HG03342 (cell line): ENCODE results near the gene YES1.
"Not testable (repeated sequence)": the region's sequence is repeated elsewhere in the genome, so short reads cannot be mapped to it uniquely, and the experiment has no call there.

Experiments
- ATAC-seq: cut with Tn5 transposase; IDR thresholded peaks from one replicate; pipeline ENCODE4 v1.9.1; 2021; ENCODE audit warnings: mild to moderate bottlenecking, moderate library complexity; ENCODE audit not compliant: unreplicated experiment

Gene YES1

DNA sequence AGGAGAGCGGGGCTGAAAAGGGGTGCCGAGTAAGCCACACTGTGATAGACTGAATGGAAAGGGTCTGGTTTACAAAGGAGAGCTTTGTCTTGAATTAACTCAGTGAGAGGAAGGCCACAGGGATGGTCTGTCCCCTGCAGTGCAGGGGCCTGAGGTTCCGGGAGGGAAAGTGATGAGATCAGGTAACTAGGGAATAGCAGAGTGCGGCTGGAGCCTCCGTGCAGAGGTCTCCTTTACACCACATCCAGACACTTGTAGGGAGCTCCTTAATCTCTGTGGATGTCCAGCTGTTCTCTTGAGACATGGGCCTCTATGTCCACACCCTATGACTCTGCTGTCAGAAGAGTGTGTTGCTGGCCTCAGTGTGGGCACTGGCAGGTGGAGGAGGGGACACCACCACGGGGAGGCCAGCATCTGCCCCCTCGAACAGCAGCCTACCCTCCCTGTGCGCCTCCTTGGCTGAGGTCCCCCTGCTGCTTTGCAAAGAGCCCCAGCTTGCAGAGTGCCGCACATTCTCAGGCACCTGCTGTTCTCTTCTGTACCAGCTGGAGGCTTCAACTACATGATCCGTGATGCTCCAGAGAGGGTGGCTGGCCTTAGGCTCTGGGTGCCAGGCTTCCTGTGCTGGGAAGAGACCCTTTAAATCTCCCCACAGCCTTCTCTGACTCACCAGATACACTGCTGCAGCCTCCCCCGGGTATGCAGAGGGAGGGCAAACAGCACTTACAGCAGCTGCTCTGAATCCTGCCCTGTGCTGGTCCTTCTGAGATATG lies 125.5 kb downstream of the YES1 start:
- ATAC-seq = no peak

- ATAC-seq = no peak
Measured at GRCh38 chr18:685438-685837, 126.6 kb downstream of the YES1 start.

- no peak for ATAC-seq
Measured at GRCh38 chr18:683531-683930, 128.5 kb downstream of the YES1 start.

DNA sequence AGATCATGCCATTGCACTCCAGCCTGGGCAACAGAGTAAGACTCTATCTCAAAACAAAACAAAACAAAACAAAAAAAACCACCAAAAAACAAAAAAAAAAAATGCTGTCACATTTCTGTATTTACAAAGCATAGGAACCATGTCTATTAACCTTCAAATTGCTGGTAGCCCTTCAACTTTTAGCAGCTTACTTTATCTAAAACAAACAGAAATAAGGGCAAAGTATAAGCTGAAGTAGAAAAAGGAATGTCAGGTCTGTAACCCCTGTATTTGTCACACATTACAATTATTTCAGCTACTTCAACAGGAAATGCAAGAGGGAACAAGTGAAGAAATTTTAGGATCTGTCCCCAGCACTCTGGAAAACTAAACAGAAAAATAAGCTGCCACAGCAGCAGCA lies 129.2 kb downstream of the YES1 start:
- ATAC-seq = no peak

- ATAC-seq = not testable (repeated sequence)
Measured at GRCh38 chr18:682416-682815, 129.6 kb downstream of the YES1 start.

- ATAC-seq = no peak
Measured at GRCh38 chr18:681985-682384, 130.1 kb downstream of the YES1 start.

DNA sequence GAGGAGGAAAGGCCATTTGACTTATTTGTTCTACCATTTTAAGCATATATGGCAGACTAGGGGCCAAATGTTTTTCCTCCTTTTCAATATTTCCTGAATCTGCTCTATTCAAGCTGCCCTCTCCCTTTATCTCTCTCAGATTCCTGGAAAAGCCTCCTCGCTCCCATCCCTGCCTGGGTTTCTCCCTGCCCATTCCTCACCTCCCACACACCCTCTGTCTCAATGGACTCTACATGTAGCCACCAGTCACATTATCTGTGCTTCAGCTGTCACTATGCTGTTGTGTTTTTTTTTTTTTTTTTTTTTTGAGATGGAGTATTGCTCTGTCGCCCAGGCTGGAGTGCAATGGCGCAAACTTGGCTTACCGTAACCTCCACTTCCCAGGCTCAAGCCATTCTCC lies 131.7 kb downstream of the YES1 start:
- no peak for ATAC-seq

DNA sequence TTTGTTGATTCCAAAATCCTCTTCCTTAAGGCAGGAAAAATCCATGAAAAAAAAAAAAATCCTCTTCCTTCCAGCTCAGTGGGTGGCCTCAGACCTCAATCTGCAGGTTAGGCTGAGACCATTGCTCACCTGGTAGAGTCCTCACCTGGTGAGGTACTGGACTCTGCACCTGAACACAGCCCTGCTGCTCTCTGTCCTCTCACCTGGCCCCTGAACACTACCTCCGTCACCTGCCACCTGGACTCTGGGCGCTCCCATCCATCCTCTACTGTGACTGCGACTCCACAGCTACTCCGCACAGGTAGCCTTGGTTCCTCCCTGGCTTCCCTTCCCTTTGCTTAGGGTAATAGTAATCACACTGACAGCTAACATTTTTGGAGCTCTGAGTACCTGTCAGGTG lies 132.5 kb downstream of the YES1 start:
- ATAC-seq = no peak

- no peak for ATAC-seq
Measured at GRCh38 chr18:678482-679182, 133.4 kb downstream of the YES1 start.

DNA sequence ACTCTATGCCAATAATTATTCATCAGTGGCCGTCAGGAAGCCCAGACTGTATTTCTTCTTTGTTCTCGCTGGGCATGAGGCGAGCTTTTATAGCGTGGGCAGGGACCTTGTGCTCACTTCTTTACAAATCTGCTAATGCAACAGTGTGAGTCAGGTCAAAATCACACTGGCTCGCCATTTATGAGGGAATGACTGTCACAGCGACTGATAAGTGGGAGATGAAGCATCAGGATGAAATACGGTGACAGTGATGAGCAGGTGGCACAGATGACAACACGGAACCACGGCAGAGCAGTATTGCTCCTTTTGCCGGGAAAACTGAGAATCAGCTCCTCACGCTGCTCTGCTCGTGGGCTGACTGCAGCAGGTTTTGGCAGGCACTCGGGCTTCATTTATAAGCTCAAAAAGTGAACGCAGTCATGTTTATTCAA lies 134.1 kb downstream of the YES1 start:
- no peak for ATAC-seq

DNA sequence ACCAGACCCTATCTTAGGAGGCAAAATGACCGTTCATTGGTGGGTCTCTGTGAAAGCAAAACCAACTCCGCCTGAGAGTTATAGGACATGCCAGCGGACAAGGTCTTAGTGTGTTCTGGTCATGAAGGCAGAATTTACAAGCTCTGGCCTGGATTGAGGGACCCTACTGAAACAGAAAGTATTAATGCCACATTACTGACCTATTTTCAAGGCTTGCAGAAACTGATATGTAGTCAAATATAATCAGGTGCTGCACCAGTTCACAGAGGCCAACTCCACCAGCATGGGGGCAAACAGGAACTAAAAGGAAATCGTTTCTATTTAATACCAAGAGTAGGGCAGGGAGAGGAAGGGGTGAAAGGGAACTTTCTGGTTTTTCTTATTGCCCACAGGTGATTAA lies 134.9 kb downstream of the YES1 start:
- ATAC-seq = no peak

GRCh38 chr18:676736-677135 lies 135.3 kb downstream of the YES1 start:
- no peak for ATAC-seq

DNA sequence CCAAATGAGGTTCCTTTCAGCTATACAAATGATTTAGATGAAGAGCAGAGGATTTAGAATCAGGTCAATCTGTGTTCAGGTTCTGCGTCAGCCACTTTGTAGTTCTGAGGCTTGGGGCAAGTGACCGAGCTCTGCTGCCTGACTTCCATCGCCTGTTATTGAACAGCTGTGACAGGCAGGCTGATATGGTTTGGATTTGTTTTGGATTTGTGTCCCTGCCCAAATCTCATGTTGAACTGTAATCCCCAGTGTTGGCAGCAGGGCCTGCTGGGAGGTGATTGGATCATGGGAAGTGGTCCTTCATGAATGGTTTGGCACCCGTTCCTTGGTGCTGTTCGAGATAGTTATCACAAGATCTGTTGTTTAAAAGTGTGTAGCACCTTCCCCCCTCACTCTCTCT lies 136.0 kb downstream of the YES1 start:
- ATAC-seq = no peak

DNA sequence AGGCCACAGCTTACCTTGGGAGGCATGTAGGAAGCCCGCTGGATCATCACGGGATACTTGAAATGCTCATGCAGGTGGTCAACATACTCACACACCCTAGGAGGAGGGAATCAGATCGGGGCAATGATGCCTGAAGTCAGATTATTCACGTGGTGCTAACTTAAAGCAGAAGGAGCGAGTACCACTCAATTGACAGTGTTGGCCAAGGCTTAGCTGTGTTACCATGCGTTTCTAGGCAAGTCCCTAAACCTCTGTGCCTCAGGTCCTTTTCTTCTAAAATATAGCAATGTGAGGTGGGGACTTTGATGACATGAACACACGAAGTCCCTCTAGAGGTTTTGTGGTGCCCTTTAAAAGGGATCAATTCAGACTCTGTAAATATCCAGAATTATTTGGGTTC lies 136.7 kb downstream of the YES1 start:
- no peak for ATAC-seq

DNA sequence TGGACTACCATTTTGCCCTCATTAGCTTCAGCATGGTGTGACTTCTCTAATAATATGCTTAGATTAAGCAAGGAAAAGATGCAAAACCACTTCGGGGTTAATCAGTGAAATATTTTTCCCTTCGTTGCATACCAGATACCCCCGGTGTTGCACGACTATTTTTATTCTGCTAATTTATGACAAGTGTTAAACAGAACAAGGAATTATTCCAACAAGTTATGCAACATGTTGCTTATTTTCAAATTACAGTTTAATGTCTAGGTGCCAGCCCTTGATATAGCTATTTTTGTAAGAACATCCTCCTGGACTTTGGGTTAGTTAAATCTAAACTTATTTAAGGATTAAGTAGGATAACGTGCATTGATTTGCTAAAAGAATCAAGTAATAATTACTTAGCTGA lies 138.3 kb downstream of the YES1 start:
- no peak for ATAC-seq

GRCh38 chr18:673317-673716 lies 138.7 kb downstream of the YES1 start:
- no peak for ATAC-seq
